ENCODE data around the gene UGT1A6. TPM values are rescaled to one million over a fixed set of nuclear protein-coding genes. Genes with fewer than 3 reads are reported as not detected.
"Not testable (repeated sequence)": the region's sequence is repeated elsewhere in the genome, so short reads cannot be mapped to it uniquely, and the experiment has no call there.

Gene UGT1A6
- total RNA-seq, 1 donor from 2014 or later: 0.32 TPM

DNA sequence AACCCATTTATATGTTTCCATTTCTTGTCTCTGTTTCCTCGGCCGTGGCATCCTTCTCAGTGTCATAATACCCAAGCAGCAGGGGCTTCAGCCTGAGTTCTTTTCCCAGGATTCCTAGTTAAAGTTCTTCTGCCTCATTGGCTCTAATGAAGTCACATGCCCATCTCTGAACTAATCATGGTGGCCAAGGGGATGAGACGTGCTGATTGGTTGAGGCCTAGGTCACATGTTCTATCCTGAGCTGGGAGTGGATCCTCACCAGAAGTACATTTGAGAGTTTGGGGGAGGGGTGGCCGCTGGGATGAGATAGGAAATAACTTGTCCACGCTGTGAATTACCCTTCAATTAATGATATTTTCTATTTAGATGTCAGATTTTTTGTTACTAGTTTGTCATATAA lies 16.3 kb downstream of the UGT1A6 start:
- DNase-seq (no peak), ATAC-seq (ENCODE audit: poor library complexity) (no peak)
- intact Hi-C loops (cut with DNase I): no loop called here

- intact Hi-C loops (cut with DNase I): no loop called here
- DNase-seq: peak; percentile 77
- peak; percentile 79 for ATAC-seq (ENCODE audit: poor library complexity)
Observed at GRCh38 chr2:233711312-233712008, 18.8 kb downstream of the UGT1A6 start.

DNA sequence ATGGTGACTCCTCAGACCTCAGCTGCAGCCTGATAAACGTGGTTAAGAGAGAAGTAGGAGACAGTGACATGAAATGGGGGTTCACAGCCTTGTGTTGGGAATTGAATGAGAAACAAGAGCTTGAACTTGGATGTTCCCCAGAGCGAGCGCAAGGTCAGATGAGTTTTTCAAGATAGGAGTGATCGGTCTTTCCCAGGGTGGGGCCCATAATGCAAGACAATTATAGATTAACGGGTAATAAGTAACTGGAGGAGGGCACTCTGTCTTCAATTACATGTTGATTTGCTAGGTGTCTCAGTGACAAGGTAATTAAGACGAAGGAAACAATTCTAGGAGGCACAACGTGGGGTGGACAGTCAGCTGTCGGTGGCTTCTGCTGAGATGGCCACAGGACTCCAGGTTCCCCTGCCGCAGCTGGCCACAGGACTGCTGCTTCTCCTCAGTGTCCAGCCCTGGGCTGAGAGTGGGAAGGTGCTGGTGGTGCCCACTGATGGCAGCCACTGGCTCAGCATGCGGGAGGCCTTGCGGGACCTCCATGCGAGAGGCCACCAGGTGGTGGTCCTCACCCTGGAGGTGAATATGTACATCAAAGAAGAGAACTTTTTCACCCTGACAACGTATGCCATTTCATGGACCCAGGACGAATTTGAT lies 20.0 kb downstream of the UGT1A6 start, which contains the start of gene UGT1A5:
UGT1A5 (plus strand) TSS at position 297 of the 651 bp plus-strand sequence; CDS start at position 382, 85 bp downstream.
- ATAC-seq (ENCODE audit: poor library complexity) (no peak), DNase-seq (no peak)
- intact Hi-C loops (cut with DNase I): no loop called here

GRCh38 chr2:233713262-233713615 lies 20.5 kb downstream of the UGT1A6 start:
- no peak for ATAC-seq (ENCODE audit: poor library complexity)
- DNase-seq: no peak
- intact Hi-C loops (cut with DNase I): no loop called here

GRCh38 chr2:233714121-233714520 lies 21.4 kb downstream of the UGT1A6 start:
- DNase-seq (no peak), ATAC-seq (ENCODE audit: poor library complexity) (no peak)
- intact Hi-C loops (cut with DNase I): no loop called here

DNA sequence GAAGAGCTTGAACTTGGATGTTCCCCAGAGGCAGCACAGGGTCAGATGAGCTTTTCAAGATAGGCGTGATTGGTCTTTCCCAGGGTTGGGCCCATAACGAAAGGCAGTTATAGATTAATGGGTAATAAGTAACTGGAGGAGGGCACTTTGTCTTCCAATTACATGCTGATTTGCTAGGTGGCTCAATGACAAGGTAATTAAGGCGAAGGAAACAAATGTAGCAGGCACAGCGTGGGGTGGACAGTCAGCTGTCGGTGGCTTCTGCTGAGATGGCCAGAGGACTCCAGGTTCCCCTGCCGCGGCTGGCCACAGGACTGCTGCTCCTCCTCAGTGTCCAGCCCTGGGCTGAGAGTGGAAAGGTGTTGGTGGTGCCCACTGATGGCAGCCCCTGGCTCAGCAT lies 25.9 kb downstream of the UGT1A6 start, which contains the start of gene UGT1A4:
UGT1A4 (plus strand) TSS at position 185 of the 400 bp plus-strand sequence; CDS start at position 270, 85 bp downstream.
- intact Hi-C loops (cut with DNase I): no loop called here
- DNase-seq: no peak
- no peak for ATAC-seq (ENCODE audit: poor library complexity)

GRCh38 chr2:233728723-233729301 lies 36.1 kb downstream of the UGT1A6 start, which contains the start of gene UGT1A3:
Gene UGT1A3 (plus strand): TSS chr2:233729042. CDS start chr2:233729127, 85 bp downstream.
- DNase-seq (no peak), ATAC-seq (ENCODE audit: poor library complexity) (no peak)
- intact Hi-C loops (cut with DNase I): no loop called here

DNA sequence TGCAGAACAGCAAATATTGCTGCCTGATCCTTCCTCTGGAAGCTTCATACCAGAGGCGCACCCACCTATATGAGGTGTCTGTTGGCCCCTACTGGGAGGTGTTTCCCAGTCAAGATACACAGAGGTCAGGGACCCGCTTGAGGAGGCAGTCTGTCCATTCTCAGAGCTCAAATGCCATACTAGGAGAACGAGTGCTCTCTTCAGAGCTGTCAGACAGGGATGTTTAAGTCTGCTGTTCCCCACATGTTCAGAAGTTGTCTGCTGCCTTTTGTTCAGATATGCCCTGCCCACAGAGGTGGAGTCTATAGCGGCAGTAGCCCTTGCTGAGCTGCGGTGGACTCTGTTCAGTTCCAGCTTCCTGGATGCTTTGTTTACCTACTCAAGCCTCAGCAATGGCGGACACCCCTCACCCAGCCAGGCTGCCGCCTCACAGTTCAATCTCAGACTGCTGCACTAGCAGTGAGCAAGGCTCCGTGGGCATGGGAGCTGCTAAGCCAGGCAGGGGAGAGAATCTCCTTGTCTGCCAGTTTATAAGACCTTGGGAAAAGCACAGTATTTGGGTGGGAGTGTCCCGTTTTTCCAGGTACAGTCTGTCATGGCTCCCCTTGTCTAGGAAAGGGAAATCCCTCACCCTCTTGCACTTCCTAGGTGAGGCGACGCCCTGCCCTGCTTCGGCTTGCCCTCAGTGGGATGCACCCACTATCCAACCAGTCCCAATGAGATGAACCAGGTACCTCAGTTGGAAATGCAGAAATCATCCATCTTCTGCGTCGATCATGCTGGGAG lies 44.4 kb downstream of the UGT1A6 start:
- DNase-seq; ATAC-seq (ENCODE audit: poor library complexity); intact Hi-C loops (cut with DNase I): not testable (repeated sequence)

- DNase-seq (no peak), ATAC-seq (ENCODE audit: poor library complexity) (no peak)
- intact Hi-C loops (cut with DNase I): no loop called here
Observed at GRCh38 chr2:233740870-233741269, 48.2 kb downstream of the UGT1A6 start.

DNA sequence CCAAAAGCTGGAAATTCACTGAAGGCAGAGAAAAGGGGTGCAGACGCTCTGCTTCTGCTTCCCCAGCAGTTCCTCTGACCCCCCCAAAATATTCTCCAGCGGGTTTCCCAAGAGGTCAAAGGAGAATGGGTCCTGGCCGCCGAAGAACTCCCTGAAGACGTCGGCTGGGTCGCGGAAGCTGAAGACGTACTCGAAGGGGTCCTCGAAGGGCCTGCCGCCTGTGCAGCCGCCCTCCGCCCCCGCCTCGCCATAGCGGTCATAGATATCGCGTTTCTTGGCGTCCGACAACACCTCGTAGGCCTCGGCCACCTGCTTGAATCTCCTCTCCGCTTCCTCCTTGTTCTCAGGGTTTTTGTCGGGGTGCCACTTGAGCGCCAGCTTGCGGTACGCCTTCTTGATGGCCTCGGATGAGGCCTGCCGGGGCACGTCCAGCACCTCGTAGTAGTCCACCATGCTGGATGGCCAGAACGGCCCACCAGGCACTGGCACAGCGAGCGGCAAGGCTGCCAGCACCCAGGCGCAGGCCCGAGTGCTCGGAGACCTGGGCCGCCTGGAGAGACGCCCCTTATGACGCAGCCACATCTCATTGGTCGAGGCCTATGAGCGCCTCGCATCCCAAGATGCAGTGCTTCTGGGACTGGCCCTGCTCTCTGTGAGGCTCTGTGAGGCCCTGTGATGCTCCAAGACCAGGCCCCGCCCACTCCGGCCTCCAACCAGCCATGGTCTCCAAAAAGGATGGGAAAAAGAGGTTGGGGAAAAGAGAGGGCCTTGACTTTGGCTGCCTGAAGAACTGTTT lies 51.0 kb downstream of the UGT1A6 start:
- intact Hi-C loops (cut with DNase I): no loop called here
- ATAC-seq (ENCODE audit: poor library complexity) (no peak), DNase-seq (no peak)

DNA sequence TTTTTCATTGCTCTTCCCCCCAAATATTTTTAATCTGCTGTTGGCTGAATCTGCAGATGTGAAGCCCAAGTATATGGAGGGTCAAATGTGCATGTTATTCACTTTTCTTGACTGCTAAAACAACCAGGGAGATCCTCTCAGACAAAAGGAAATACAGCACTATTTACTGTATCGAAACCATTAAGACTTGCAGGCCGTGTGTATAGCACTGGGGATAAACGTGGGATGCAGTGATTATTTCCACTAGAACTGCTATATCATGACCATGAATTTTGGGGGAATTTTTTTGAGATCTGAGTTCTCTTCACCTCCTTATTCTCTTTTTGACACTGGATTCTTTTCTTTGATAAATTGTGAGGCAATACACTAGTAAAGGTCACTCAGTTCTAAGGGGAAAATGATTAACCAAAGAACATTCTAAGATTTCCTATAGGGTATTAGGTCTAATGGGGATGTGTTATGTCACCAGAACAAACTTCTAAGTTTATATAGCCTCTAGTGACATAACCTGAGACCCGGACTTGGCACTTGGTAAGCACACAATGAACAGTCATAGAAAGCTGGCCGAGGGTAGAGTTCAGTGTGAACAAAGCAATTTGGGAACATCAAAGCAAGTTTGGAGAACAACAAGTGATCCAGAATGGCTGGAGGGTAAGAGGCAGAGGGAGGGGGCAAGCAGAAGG lies 52.5 kb downstream of the UGT1A6 start:
- ATAC-seq (ENCODE audit: poor library complexity) (no peak), DNase-seq (no peak)
- intact Hi-C loops (cut with DNase I): no loop called here

- ATAC-seq (ENCODE audit: poor library complexity); intact Hi-C loops (cut with DNase I): not testable (repeated sequence)
Observed at GRCh38 chr2:233745838-233746237, 53.1 kb downstream of the UGT1A6 start.

DNA sequence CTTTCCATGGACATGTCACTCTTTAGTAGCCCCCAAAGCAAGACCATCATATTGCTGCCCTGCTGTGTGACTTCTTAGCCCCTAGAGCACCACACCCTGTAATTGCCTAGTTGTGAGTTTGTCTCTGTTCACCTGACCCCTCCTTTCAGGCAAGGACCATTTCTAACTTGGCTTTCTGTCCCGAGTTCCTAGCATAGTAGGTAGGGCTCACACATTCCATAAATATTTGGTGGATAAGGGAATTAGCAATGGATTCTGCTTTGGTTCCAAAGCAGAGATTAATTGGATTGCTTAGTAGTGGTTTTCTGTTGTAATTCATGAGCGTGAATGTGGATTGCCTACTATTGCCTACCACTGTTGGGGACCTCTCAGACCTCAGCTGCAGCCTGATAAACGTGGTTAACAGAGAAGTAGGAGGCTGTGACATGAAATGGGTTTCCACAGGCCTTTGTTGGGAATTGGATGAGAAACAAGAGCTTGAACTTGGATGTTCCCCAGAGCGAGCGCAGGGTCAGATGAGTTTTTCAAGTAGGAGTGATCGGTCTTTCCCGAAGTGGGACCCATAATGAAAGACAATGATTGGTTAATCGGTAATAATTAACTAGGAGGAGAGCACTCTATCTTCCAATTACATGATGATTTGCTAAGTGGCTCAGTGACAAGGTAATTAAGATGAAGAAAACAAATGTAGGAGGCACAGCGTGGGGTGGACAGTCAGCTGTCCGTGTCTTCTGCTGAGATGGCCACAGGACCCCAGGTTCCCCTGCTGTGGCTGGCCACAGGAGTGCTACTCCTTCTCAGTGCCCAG lies 54.0 kb downstream of the UGT1A6 start:
- no peak for ATAC-seq (ENCODE audit: poor library complexity)
- DNase-seq: no peak
- intact Hi-C loops (cut with DNase I): no loop called here

More at GRCh38 chr2:233745838-233746237, 53.1 kb downstream of the UGT1A6 start:
- DNase-seq: not testable (repeated sequence)

DNA sequence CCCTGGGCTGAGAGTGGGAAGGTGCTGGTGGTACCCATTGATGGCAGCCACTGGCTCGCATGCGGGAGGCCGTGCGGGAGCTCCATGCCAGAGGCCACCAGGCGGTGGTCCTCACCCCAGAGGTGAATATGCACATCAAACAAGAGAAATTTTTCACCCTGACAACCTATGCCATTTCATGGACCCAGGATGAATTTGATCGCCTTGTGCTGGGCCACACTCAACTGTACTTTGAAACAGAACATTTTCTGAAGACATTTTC lies 54.5 kb downstream of the UGT1A6 start:
- intact Hi-C loops (cut with DNase I): no loop called here
- ATAC-seq (ENCODE audit: poor library complexity) (no peak), DNase-seq (no peak)

DNA sequence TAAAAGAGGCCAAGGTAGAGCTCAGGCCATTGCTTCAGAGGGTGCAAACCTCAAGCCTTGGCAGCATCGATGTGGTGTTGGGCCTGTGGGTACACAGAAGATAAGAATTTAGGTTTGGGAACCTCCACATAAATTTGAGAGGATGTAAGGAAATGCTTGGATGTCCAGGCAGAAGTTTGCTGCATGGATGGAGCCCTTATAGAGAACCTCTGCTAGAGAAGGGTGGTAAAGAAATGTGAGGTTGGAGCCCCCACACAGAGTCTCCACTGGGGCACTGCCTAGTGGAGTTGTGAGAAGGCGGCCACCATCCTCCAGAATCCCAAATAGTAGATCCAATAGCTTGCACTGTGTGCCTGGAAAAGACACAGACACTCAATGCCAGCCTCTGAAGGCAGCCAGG lies 58.0 kb downstream of the UGT1A6 start:
- ATAC-seq (ENCODE audit: poor library complexity); DNase-seq; intact Hi-C loops (cut with DNase I): not testable (repeated sequence)

DNA sequence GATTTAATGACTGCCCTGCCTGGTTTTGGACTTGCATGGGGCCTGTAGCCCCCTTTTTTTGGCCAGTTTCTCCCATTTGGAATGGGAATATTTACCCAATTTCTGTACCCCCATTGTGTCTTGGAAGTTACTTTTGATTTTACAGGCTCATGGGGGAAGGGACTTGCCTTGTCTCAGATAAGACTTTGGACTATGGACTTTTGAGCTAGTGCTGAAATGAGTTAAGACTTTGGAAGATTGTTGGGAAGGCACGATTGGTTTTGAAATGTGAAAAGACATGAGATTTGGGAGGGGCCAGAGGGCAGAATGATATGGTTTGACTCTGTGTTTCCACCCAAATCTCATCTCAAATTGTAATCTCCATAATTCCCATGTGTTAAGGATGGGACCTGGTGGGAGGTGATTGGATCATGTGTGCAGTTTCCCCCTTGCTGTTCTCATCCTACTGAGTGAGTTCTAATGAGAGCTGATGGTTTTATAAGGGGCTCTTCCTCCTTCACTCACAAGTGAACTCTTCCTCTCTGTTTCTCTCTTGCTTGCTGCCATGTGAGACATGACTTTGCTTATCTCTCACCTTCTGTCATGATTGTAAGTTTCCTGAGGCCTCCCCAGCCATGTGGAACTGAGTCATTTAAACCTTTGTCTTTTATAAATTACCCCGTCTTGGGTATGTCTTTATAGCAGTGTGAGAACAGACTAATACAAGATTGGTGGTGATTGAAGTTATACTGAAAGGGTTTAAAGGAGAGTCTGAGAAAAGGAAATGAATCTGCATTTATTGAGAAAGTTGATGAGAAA lies 58.7 kb downstream of the UGT1A6 start:
- ATAC-seq (ENCODE audit: poor library complexity); DNase-seq; intact Hi-C loops (cut with DNase I): not testable (repeated sequence)
